NCI-H1092 treated with DMSO at 0.1 percent for 48 hours (cell line): Measurements from ENCODE around the gene TOM1.

Experiments used
- DNase-seq: peaks from one replicate; lab custom pipeline; 2025; lab: John Stamatoyannopoulos, UW

Gene TOM1

DNA sequence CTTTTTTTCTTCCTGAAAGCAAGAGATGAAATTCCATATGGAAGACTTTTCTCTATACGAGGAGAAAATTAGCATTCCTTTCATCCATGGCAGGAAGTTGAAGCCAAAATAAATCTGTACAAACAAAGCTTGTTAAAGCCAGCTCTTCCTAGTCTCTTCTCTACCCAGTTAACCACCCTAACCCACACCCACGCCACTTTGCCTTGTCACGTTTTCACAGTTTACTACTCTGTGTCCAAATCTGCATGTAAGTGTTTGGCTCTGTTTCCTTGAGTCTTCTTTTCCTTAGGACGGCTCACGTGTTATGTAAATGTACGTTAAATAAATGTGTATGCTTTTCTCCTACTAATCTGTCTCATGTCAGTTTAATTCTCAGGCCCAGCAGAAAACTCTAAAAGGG is 74.1 kb downstream of the TOM1 start:
- no peak for DNase-seq

- DNase-seq, result no peak
Observed at GRCh38 chr22:35375031-35375430, 75.3 kb downstream of the TOM1 start.

- DNase-seq, result no peak
Observed at GRCh38 chr22:35375526-35375925, 75.8 kb downstream of the TOM1 start.

GRCh38 chr22:35376728-35377472 is 77.2 kb downstream of the TOM1 start:
- DNase-seq, result peak; percentile 14

DNA sequence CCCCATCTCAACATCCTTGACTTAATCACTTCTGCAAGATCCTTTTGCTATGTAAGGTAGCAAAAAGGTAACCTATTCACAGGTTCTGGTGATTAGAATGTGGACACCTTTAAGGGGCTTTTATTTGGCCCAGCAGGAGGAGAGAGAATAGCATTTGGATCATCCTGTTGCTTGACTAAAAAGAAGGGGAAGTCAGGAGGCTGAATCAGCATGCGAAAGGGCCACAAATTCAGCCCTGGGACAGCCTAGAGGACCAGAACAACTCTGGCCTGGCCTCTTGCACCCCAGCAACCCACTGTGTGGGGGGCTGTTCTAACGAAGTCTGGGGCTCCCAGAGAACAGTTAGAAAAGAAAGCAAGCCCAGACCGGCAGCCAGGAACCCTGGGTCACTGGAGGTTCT is 78.0 kb downstream of the TOM1 start:
- no peak for DNase-seq

DNA sequence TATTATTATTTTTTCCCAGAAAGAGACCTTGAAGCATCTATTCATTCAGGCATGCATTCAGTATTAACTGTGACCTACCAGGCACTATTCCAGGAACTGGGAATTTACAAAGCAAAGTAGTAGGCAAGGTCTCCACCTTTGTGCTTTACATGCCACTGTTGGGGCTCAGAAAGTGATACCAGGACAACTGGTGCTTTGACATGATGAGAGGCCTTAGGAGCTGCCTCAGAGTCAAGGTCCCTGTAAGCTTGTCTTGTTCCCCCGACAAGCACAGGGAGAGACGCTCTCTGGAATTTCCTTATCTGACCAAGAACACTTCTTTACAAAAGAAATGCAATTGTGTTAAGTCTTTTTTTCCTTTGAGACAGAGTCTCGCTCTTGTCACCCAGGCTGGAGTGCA is 78.9 kb downstream of the TOM1 start:
- DNase-seq, result no peak

GRCh38 chr22:35379146-35379993 is 79.7 kb downstream of the TOM1 start:
- DNase-seq, result no peak

DNA sequence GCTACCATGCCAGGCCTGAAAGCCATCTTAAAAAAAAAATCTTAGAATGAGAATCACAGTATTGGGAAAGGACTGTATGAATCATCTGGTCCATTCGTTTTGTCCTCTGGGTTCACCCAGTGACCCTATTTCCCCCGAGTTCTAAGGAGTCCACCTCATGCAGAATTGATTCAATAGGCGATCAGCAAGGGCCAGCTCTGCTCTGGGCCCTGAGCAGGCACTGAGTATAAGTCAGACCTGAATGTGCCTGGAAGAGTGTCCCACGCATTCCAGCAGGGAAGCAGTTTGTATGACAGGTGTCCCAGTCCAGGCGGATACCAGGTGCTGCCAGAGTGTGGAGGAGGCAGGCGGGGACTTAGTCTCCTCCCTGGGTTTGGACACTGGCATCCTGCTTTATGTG is 80.3 kb downstream of the TOM1 start:
- no peak for DNase-seq

DNA sequence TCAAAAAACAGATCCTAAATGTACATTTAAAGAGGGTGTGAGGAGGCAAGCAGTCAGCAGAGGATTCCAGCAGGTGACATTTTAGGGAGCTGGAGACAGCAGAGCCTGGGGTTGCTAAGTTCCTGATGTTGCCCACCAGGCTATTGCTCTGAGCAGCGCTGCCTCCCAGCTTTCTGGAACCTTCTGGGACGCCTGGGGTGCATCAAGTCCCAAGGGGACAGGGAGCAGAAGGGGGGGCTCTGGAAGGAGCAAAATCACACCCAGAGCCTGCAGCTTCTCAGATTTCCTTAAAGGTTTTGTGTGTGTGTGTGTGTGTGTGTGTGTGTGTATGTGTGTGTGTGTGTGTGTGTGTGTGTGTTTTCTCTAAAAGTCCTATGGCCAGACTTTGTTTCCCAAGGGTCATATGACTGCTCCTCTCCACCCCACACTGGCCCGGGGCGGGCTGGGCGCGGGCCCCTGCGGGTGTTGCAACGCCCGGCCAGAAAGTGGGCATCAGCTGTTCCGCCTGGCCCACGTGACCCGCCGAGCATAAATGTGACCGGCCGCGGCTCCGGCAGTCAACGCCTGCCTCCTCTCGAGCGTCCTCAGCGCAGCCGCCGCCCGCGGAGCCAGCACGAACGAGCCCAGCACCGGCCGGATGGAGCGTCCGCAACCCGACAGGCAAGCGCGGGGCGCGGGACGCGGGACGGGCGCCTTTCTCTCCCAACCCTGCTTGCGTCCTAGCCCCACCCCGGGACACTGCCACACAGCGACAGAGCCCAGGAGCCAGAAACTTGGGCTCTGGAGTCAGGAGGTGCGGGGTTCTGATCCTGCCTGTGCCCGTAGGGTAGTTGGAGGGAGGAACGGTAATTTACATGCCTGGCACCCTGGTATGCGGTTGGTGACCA is 81.1 kb downstream of the TOM1 start, which contains the start of gene HMOX1:
Gene HMOX1, plus strand, starts transcription at position 560 of the 887 bp plus-strand sequence. Its CDS starts 78 bp downstream, at position 638.
- DNase-seq, result peak; percentile 35

DNA sequence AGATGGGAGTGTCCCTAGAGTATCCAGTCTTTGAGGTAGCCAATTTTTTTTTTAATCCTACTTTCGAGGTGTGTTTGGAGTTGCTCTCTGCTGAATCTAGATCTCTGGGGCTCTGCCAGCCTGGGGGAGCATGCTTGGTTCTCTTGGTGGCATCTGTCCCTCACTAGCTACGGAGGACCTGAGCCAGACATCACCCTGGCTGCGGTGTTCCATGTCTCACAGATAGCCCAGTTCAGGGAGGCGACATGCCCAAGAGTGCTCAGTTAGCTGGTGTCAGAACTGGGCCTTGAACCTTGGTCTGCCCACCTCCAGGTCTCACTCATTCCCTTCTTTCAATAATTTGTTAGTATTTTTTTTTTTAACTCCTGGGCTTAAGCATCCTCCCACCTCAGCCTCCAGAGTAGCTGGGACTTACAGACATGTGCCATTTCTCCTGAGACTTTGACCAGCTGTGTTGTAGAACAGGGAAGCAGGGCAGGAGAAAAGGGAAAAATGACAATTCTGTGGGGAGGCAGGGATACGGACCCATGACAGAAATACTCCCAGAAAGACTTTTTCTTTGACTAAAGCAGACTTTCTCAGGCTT is 81.8 kb downstream of the TOM1 start:
- no peak for DNase-seq

DNA sequence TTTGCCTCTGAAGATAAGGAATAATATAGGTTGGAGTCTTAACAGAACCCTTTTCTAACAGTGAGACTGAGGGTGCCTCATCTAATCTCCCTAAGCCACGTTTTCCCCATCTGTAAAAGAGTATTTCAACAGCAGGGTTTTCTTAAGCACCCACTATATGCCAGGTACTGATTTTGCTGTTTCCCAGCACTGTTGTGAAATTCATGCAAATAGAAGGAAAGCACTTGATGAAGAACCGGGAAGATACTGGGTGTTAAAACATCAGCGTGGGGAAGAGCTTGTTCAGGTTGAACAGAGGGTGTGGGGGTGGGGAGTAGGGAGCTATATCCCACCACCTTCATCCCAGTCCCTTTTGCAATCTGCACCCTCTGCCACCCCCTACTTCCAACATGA is 84.0 kb downstream of the TOM1 start:
- DNase-seq, result no peak

DNA sequence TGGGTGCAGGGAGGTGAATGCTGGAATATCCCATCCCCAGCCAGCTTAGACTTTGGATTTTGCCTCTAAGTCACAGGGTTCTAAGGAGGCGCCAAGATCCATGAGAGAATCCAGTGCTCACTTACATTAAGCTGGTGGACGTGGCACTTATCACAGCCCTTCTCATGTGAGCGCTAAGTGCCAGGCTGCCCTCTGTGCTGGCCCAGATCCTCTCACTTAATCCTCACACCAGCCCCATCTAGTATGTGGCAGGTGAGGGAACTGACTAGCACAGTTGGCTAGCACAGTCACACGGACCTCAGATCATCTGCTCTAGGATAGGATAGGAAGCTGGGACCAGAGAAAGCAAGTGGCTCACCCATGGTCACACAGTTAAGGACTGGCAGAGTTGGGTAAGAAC is 84.8 kb downstream of the TOM1 start:
- no peak for DNase-seq

- DNase-seq, result no peak
Observed at GRCh38 chr22:35384975-35385588, 85.4 kb downstream of the TOM1 start.

DNA sequence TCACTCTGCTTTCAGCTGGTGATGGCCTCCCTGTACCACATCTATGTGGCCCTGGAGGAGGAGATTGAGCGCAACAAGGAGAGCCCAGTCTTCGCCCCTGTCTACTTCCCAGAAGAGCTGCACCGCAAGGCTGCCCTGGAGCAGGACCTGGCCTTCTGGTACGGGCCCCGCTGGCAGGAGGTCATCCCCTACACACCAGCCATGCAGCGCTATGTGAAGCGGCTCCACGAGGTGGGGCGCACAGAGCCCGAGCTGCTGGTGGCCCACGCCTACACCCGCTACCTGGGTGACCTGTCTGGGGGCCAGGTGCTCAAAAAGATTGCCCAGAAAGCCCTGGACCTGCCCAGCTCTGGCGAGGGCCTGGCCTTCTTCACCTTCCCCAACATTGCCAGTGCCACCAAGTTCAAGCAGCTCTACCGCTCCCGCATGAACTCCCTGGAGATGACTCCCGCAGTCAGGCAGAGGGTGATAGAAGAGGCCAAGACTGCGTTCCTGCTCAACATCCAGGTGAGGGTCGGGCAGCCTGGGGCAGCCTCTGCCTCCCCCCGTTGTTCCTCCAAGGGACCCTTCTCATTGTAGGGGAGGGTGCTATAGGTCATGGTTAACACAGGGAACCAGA is 87.1 kb downstream of the TOM1 start:
- no peak for DNase-seq

DNA sequence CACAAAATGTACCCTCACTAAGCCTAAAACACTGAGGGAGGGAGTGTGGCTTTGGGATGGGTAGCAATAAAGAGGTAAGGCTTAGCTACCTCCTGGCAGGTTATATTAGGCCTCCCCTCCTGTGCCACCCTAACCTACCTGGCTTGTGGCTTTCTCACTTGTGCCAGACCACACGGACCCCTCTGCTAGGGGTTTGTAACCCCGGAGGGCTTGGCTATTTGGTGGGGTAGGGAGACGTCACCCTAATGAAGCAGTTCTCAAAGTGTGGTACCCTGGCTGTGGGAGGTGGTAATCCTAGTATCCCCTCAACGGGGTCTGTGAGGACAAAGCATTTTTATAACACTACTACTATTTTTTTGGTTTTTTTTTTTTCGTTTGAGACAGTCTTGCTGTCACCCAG is 91.2 kb downstream of the TOM1 start:
- DNase-seq, result no peak

DNA sequence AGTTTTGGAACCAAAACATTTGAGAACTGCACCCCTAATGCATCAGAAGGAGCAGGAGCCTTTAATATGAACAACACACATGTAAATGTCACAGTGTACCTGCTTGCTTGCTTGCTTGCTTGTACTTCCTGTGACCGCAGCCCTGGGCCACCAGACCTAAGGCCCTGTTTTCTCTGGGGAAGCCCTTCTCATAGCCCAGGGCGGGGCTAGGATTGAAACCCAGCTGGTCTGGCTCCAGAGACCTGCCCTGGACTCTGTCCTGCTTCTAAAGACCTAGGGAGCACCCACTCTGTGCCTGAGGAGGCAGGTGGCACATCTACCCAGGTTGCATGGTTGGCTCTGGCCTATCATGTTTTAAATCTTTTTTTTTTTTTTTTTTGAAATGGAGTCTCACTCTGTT is 92.7 kb downstream of the TOM1 start:
- no peak for DNase-seq

- DNase-seq, result no peak
Observed at GRCh38 chr22:35393116-35394010, 93.7 kb downstream of the TOM1 start.

DNA sequence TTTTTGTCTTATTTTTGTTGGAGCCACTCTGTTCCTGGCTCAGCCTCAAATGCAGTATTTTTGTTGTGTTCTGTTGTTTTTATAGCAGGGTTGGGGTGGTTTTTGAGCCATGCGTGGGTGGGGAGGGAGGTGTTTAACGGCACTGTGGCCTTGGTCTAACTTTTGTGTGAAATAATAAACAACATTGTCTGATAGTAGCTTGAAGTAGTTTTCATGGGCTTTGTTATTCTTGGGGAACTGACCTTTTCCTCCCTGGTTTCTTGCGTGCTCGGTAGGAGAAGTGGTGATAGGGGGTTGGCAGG is 94.3 kb downstream of the TOM1 start:
- DNase-seq, result no peak

DNA sequence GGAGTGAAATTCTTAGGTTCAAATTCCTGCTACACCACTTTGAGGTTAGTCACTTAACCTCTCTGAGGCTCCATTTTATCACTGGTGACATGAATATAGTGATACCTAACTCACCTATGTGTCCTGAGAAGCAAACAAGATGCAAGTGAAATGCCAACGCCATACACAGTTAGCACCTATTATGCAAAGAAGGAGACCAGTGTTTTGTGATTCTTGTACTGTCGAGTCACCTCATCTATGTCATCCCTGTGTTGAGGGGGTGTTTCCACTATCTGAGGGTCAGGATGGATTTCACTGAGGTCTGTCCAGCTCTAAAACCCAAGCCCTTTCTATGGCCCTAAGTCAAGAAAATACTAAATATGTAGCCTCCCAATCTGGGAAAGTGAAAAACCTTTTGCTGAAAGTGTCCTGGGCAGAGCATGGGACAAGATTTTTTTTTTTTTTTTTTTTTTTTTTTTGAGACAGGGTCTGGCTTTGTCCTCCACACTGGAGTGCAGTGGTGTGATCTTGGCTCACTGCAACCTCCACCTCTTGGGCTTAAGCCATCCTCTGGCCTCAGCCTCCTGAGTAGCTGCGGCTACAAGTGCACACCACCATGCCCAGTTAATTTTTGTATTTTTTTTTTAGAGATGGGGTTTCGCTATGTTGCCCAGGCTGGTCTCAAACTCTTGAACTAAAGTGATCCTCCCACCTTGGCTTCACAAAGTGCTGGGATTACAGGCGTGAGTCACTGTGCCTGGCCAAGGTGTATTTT is 95.3 kb downstream of the TOM1 start:
- no peak for DNase-seq
